Measurements from ENCODE around the gene ZNF106.

ZNF106 gene

GRCh38 chr15:42490671-42491538, at the start of gene ZNF106:
TSS of gene ZNF106 (minus strand) at chr15:42491141. CDS start at chr15:42472289, 18,852 bp downstream.
- DNase-seq (ENCODE audit: low read depth in 2 of 2, low spot score in 1 of 2), result peak; percentile 63 to 65

GRCh38 chr15:42533246-42533645, 42.3 kb upstream of the ZNF106 start:
- no peak for DNase-seq (ENCODE audit: low read depth in 2 of 2, low spot score in 1 of 2)

- DNase-seq (ENCODE audit: low read depth in 2 of 2, low spot score in 1 of 2), result no peak
These were observed 38.0 kb upstream of the ZNF106 start for GRCh38 chr15:42528970-42529369.

DNA sequence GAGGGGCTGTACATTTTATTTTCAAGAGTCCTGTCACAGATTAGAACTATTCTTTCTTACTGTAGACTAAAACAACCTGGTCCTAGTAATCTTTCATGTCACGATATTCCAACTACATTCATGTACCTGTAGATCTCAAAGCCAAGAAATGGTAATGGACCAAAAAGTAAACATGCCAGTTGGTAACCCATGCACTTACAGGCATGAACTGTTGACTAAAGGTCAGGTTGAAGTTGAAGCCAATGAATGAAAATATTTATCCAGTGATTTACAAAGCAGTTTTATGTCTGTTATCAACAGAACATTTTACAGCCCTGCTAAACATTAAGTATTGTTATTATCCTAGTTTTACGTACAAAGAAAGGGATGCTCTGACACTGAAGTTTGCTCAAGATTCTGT, 32.4 kb upstream of the ZNF106 start:
- no peak for DNase-seq (ENCODE audit: low read depth in 2 of 2, low spot score in 1 of 2)

DNA sequence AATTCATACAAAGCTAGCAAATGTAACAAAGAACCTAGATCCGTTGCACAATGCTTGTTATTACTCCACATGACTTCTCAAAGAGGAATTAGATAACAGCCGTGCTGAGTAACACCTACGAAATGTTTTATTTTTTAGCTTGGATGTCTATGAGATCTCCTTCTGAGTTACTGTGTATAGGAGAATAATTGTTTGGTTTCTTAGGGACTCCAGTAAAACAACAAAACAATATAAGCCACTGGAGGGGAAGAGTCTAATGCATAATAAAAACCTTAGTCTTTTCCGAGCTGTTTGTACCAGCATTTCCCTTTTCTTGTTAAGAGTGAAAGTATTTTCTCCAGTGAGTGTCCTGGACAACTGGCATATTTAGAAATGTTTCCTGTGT, 20.1 kb upstream of the ZNF106 start:
- DNase-seq (ENCODE audit: low read depth in 2 of 2, low spot score in 1 of 2), result no peak

DNA sequence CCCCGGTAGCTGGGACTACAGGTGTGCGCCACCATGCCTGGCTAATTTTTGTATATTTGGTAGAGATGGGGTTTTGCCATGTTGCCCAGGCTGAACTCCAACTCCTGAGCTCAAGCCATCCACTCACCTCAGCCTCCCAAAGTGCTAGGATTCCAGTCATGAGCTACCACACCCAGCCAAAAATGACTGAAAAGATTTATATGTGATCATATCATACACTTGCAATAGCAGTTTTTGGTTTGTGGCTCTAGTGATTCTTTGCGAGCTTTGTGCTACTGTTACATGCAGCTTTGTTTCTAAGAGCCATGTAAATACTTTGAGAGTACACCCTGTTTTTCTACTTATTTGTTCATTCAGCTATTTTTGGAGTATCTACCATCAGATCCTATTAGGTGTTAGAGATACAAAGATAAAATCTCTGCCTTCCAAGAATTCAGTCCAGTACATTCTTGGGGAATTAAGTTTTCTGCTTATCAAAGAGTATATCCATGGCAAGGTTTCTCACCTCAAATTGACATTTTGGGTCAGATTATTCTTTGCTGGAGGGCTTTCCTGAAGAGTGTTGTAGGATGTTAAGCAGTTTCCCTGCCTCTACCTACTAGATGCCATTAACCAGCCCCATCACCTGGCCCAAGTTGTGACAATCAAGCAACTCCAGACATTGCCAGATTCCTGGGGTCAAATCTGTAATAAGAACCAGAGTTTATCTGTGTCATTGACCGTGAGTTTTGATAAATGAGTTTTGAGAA, 19.5 kb upstream of the ZNF106 start:
- DNase-seq (ENCODE audit: low read depth in 2 of 2, low spot score in 1 of 2), result no peak

DNA sequence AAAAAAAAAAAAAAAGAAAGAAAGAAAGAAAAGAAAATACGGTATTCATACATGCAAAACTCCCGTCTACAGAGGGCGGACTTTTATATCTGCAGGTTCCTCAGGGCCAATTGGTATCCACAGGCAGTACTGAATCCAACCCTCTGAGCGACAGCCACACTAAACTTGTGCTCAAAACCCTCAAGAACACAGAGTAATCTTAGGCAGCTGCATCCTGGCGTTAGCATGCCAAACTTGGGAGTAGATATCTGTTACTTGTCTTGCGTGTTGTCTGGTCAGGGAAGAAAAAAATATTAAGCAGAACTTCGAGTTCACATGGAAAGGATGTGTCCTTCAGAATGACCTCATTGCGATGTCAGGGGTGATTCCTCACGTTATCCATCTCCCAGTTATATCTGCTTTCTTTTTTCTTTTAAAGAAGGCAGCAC, 17.3 kb upstream of the ZNF106 start:
- DNase-seq (ENCODE audit: low read depth in 2 of 2, low spot score in 1 of 2), result no peak

GRCh38 chr15:42507514-42507913, 16.6 kb upstream of the ZNF106 start:
- DNase-seq (ENCODE audit: low read depth in 2 of 2, low spot score in 1 of 2), result no peak

- DNase-seq (ENCODE audit: low read depth in 2 of 2, low spot score in 1 of 2), result no peak
These were observed 13.7 kb upstream of the ZNF106 start for GRCh38 chr15:42504631-42505030.

DNA sequence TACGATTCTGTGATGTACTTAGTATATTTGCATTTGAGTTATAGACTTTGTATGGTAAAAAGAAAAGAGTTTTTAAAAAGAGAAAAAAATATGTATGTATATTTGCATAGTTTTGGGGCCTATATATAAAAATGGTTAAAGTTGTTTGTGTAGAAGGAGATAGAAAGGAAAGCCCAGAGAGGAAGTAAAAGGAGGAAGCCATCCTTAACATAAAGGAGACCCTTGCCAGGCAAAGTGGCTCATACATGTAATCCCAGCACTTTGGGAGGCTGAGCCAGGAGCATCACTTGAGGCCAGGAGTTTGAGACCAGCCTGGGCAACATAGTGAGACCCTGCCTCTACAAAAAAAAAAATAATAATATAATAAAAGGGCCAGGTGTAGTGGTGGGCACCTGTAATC, 12.9 kb upstream of the ZNF106 start:
- no peak for DNase-seq (ENCODE audit: low read depth in 2 of 2, low spot score in 1 of 2)

GRCh38 chr15:42502477-42502876, 11.5 kb upstream of the ZNF106 start:
- DNase-seq (ENCODE audit: low read depth in 2 of 2, low spot score in 1 of 2), result no peak

GRCh38 chr15:42499858-42500609, 9.1 kb upstream of the ZNF106 start:
- DNase-seq (ENCODE audit: low read depth in 2 of 2, low spot score in 1 of 2), result no peak

DNA sequence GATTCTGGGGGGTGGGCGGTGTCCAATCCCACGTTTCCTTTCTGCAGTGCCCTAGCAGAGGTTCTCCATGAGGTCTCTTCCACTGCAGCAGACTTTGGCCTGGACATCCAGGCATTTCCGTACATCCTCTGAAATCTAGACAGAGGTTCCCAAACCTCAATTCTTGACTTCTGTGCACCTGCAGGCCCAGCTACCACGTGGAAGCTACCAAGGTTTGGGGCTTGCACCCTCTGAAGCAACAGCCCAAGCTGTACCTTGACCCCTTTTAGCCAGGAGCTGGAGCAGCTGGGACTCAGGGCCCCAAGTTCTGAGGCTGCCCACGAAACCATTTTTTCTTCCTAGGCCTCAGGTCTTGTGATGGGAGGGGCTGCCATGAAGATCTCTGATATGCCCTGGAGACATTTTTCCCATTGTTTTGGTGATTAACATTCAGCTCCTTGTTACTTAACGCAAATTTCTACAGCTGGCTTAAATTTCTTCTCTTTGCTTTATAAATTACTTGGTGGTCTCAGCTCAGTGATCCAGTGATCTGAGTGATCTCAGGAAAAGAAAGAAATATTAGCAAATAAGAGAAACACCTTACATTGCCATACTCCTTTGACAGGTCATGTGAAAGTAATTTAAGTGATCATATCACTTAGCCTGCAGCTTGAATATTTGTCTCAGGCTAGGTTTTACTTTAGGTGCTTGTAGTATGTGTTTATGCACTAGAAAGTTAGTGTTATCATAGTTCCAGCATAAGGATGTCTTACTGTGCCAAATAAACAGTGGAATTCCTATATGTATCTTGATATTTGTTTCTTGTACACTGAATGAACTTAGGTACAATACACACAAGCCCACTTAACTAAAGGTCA, 7.5 kb upstream of the ZNF106 start:
- no peak for DNase-seq (ENCODE audit: low read depth in 2 of 2, low spot score in 1 of 2)

DNA sequence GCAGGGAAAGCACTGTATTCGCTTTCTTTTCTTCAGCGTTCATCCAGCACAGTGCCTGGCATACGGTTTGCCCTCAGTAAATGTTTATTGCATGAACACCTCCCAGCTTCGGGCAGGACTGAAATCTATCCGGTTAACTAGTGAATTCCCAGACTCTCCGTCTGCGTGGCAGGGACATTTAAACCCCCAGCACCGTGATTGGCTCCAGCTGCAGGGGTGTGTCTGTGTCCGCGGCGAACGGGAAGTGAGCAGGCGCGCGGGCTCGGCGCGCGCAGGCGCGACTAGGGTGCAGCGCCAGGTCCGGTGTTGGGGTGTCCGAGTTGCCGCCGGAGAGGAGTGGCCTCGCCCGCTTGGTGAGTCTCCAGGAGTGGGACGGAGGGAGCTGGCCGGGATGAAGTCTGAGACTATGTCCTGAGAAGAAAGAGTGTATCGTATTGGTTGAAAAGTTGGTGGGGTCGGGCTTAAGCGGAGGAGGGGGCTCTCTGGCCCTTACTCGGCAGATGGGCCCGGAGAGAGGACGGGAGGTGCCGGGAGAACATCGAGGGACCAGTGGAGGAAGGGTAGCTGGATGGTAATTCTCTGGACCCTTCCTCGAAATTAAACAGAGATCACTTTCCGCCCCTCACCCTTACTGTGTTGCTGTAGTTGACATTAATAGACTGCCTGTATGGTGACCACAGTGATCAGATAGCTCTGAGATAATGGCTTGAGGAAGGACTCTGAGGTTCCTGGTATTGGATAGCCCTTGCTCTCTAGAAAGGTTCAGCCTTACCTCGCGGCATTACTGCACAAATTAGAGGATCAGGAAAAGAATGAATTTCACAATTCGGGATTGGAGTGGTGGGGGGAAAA, 4.6 kb upstream of the ZNF106 start, which contains the start of gene SNAP23:
SNAP23 (plus strand) TSS at position 274 of the 852 bp plus-strand sequence. CDS start 16,213 bp downstream, outside the sequence.
- DNase-seq (ENCODE audit: low read depth in 2 of 2, low spot score in 1 of 2), result peak; percentile 31 to 67

DNA sequence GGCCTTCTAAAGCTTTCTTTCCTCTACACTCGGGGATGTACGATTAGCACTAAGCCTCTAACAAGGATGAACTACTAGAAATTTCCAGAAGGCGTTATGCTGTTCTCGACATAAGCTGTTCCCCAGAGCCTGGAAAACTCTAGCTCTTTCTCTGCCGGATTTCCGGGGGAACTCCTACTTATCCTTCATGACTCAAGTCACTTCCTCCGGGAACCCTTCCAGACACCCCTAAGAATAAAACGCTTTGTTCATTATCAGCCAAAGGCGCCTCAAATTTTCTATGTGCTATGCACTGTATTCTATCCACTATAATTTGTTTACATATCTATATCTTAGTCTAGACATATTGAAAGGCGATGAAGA, 4.0 kb upstream of the ZNF106 start:
- DNase-seq (ENCODE audit: low read depth in 2 of 2, low spot score in 1 of 2), result peak in 1 of 2 donors; percentile 7

GRCh38 chr15:42493679-42494078, 2.7 kb upstream of the ZNF106 start:
- no peak for DNase-seq (ENCODE audit: low read depth in 2 of 2, low spot score in 1 of 2)

DNA sequence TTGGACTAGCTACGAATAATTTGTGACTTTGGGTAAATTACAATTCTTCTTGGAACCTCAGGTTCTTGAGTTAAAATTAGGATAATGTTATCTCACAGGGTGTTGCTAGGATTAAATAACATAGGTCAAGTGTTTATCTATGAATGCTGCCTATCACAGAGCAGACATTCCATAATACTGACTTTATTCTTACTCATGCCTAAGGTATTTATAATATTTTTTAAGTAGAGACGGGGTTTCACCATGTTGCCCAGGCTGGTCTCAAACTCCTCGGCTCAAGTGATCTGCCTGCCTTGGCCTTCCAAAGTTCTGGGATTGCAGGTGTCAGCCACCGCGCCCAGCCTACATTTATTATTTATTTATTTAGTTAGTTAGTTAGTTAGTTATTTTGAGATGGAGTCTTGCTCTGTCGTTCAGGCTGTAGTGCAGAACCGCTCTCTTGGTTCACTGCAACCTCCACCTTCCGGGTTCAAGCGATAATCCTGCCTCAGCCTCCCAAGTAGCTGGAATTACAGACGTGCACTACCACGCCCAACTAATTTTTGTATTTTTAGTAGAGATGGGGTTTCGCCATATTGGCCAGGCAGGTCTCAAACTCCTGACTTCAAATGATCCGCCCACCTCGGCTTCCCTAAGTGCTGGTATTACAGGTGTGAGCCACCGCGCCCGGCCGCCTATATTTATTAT, 741 bp upstream of the ZNF106 start:
- no peak for DNase-seq (ENCODE audit: low read depth in 2 of 2, low spot score in 1 of 2)

GRCh38 chr15:42490291-42490670, 660 bp downstream of the ZNF106 start:
- no peak for DNase-seq (ENCODE audit: low read depth in 2 of 2, low spot score in 1 of 2)

DNA sequence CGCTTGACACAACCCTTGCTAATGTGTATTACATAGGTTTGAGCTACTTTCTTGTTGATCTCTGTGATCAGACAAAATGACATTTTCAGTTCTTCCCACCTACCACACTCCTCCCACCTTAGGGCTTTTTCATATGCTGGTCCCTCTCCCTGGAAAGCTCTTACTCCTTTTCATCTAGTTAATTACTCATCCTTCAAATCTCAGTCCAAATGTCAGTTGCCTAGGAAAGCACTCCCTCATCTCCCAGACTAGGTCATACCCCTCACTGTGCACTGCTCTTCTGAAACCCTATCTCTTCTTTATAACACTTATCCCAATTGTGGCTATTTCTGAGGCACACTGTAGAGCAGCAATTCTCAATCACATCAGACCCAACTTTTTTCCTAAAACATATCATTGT, 7.3 kb downstream of the ZNF106 start:
- no peak for DNase-seq (ENCODE audit: low read depth in 2 of 2, low spot score in 1 of 2)

Measured in stimulated activated CD8-positive, alpha-beta memory T cell treated with anti-CD3 and anti-CD28 coated beads, Interleukin-4, amount 100 ng/mL, for 4 hours (primary cell).